ENCODE results near the gene PRMT1. TPM values are rescaled to one million over a fixed set of nuclear protein-coding genes. Genes with fewer than 3 reads are reported as not detected.
A peak's percentile ranks its signal among the peaks of the same experiment; 100 is the strongest.

Gene PRMT1
- total RNA-seq, 2 donors from 2014 or later, result 45.4 to 71.2 TPM

DNA sequence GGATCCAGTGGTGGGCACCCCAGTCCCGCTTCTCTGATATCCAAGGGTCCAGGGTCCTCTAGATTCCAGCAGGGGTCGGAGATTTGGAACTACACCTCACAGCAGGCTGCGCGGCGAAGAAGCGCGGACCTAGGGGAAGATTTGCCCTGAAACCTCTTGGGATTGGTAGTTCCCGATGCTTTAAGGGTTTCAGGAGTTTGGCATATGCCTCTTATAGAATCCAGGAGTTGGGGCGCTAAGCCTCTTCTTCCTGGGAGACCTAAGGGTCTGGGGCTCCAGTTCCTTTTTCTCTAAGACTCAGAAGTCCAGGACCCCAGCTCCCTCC is 11.0 kb upstream of the PRMT1 start:
- DNase-seq (no peak), ATAC-seq (peak; percentile 4)
- 0 to 5% methylated on average over 3 to 9 of the region's 9 CpGs for WGBS, 2 donors
- Histone ChIP-seq H3K27me3 (no peaks in the 10 kb centered on the region), H3K4me1 (peaks cover 23% of the 10 kb centered on the region), H3K4me3 (peak overlapping the region; percentile 9 to 72), H3K9me3 (no peaks in the 10 kb centered on the region), H3K36me3 (replicated peaks in 1 of 2; ENCODE audit: insufficient read depth in 1 of 2, low read depth in 2 of 2) (peaks cover 4 to 7% of the 10 kb centered on the region in 2 donors), H3K27ac (peak overlapping the region; percentile 12 to 94 (median 86))
- intact Hi-C loops (cut with DNase I), result no loop called here
- TF ChIP-seq POLR2A (IDR thresholded peaks at IDR 0.05), result no peak
- TF ChIP-seq, protein P1, sequence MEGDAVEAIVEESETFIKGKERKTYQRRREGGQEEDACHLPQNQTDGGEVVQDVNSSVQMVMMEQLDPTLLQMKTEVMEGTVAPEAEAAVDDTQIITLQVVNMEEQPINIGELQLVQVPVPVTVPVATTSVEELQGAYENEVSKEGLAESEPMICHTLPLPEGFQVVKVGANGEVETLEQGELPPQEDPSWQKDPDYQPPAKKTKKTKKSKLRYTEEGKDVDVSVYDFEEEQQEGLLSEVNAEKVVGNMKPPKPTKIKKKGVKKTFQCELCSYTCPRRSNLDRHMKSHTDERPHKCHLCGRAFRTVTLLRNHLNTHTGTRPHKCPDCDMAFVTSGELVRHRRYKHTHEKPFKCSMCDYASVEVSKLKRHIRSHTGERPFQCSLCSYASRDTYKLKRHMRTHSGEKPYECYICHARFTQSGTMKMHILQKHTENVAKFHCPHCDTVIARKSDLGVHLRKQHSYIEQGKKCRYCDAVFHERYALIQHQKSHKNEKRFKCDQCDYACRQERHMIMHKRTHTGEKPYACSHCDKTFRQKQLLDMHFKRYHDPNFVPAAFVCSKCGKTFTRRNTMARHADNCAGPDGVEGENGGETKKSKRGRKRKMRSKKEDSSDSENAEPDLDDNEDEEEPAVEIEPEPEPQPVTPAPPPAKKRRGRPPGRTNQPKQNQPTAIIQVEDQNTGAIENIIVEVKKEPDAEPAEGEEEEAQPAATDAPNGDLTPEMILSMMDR (IDR thresholded peaks at IDR 0.05), result no peak

DNA sequence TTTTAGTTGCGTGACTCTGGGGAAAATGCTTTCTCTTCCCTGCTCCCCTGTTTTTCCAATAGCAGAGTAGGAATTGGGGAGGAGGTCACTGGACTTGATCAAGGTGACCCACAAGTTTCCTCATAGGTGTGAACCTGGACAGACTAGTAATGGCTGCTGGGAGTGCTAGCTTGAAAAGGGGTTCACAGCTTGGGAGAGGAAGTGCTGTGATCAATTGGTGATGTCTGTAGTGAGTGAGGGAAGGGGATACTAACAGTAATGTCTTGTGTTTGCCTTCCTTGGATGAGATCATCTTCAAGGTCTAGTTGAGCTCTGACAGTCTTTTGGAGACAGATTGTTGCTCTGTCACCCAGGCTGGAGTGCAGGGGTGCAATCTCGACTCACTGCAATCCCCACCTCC is 9.6 kb upstream of the PRMT1 start:
- Histone ChIP-seq H3K27ac (no peak overlapping the region), H3K4me1 (peaks cover 32% of the 10 kb centered on the region), H3K27me3 (no peaks in the 10 kb centered on the region), H3K36me3 (replicated peaks in 1 of 2; ENCODE audit: insufficient read depth in 1 of 2, low read depth in 2 of 2) (no peaks in the 10 kb centered on the region), H3K9me3 (no peaks in the 10 kb centered on the region), H3K4me3 (no peak overlapping the region)
- no peak for TF ChIP-seq POLR2A (IDR thresholded peaks at IDR 0.05)
- TF ChIP-seq, protein P1 (IDR thresholded peaks at IDR 0.05), result no peak
- no peak for ATAC-seq
- intact Hi-C loops (cut with DNase I), result no loop called here
- DNase-seq, result no peak
- WGBS, 2 donors, result 88% methylated on average over 2 of the region's 2 CpGs

DNA sequence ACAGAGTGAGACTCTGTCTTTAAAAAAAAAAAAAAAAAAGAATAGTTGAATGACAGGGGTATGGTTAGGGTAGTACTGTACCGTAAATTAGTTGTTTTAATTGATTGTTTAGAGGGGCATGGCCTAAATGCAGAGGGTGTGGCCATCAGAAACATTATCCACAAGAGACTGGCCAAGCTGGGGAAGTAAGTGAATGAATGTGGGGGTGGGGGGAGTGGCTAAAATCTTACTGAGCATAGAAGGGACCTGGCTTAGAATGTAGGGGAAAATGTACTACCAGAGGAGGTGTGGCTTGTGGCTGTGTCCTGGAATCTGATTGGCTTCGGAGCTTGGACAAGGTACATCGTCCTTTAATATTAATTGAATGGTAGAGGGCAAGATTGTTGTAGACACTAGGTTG is 7.6 kb upstream of the PRMT1 start:
- WGBS, 2 donors, result 69 to 87% methylated on average over 3 of the region's 3 CpGs
- intact Hi-C loops (cut with DNase I), result no loop called here
- no peak for ATAC-seq

DNA sequence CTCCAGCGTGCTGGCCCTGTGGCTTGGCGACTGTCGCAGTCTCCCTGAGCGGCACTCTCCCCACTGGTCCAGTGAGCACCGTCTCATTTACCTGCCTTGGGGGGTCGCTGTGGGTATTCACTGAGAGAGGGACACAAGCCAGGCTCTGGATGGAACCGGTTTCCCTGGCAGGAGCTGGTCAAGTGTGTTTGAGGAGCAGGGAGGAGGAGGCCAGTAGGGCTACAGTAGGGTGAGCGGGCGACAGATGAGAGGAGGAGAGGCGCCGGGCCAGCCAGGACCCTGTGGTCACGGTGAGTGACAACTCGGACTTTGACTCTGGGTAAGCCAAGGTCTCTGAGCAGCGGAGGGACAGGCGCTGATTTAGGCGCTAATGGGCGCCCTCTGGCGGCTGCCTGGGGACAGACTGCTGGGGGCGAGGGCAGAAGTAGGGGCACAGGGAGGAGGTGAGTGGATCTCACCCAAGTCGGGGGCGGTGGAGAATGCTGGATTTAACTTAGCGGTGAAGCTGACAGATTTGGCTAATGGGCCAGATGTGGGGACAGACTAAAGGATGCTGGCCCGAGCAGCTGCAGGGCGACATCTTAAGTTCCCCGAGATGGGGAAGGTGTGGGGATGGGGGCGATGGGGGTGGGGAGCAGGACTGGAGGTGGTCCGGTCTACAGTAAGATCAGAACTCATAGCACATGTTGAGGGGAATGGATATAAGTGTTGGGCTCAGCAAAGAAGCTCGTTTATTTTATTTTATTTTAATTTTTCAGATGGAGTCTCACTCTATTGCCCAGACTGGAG is 4.7 kb upstream of the PRMT1 start:
- Histone ChIP-seq H3K36me3 (replicated peaks in 1 of 2; ENCODE audit: insufficient read depth in 1 of 2, low read depth in 2 of 2) (no peaks in the 10 kb centered on the region), H3K4me3 (no peak overlapping the region), H3K4me1 (peaks cover 20% of the 10 kb centered on the region), H3K9me3 (no peaks in the 10 kb centered on the region), H3K27ac (peak overlapping the region; percentile 56 to 78 (median 71)), H3K27me3 (no peaks in the 10 kb centered on the region)
- TF ChIP-seq POLR2A (IDR thresholded peaks at IDR 0.05), result peak in 1 of 3 donors; percentile 12
- TF ChIP-seq, protein P1 (IDR thresholded peaks at IDR 0.05), result peak; percentile 84 to 95 (median 89)
- ATAC-seq, result no peak
- 16 to 24% methylated on average over 21 to 28 of the region's 28 CpGs for WGBS, 2 donors
- intact Hi-C loops (cut with DNase I), result no loop called here
- peak; percentile 80 to 85 (median 84) for DNase-seq

More for the DNA sequence above, 7.6 kb upstream of the PRMT1 start:
- Histone ChIP-seq H3K4me1 (peaks cover 21% of the 10 kb centered on the region), H3K27ac (no peak overlapping the region), H3K27me3 (no peaks in the 10 kb centered on the region), H3K36me3 (replicated peaks in 1 of 2; ENCODE audit: insufficient read depth in 1 of 2, low read depth in 2 of 2) (no peaks in the 10 kb centered on the region), H3K9me3 (no peaks in the 10 kb centered on the region), H3K4me3 (no peak overlapping the region)
- no peak for TF ChIP-seq POLR2A (IDR thresholded peaks at IDR 0.05)
- TF ChIP-seq, protein P1 (IDR thresholded peaks at IDR 0.05), result no peak
- no peak for DNase-seq
